B cell (primary cell): Measurements from ENCODE around the gene BCL7C. TPM values are rescaled to one million over a fixed set of nuclear protein-coding genes. Genes with fewer than 3 reads are reported as not detected.

Experiments
- ATAC-seq: fragments of 200-7000 bp; cut with Tn5 transposase; one replicate; pipeline ENCODE4 v1.10.0; 2021; ENCODE audit warnings: low read depth, mild to moderate bottlenecking, moderate number of reproducible peaks, moderate library complexity
- CTCF ChIA-PET: fragments of 350-600 bp; sonication (Branson Sonifier 250); formaldehyde crosslinking; loops from one replicate; lab custom pipeline; 2021; ENCODE audit warnings: antibody characterized with exemption, inconsistent platforms; lab: Charles Lee
- POLR2A ChIA-PET: fragments of 350-600 bp; sonication (Branson Sonifier 250); formaldehyde crosslinking; loops from one replicate; lab custom pipeline; 2021; ENCODE audit warnings: antibody characterized with exemption; lab: Charles Lee
- DNase-seq: peaks from one replicate; pipeline ENCODE4 v3.0.0; 2013
- H2AFZ ChIP-seq: 2 replicates; pipeline ENCODE4 v1.6.1; 2012; ENCODE audit warnings: mild to moderate bottlenecking, low read depth, low read length; ENCODE audit not compliant: insufficient read depth, poor library complexity, severe bottlenecking
- H3K27ac ChIP-seq, 2 donors: 1 replicate in 1 of 2; 2 replicates in 1 of 2; pipeline ENCODE4 v1.5.1; 2012 to 2013; ENCODE audit warnings: low read length in 2 of 2, mild to moderate bottlenecking in 2 of 2, moderate library complexity in 1 of 2
- H3K27me3 ChIP-seq, 4 experiments: fragments of 200-600 bp in 1 of 4; sonication (generic) in 1 of 4; replicated peaks in 1 of 4; 1 replicate in 2 of 4; 2 replicates in 2 of 4; pipeline versions ENCODE4 v1.6.1 to v1.7.0; 2013 to 2016; ENCODE audit warnings: low read length in 3 of 4, mild to moderate bottlenecking in 2 of 4, mixed read lengths in 1 of 4, moderate library complexity in 1 of 4; ENCODE audit not compliant: insufficient read depth in 4 of 4, control insufficient read depth in 3 of 4; ENCODE audit errors: control extremely low read depth in 1 of 4
- H3K36me3 ChIP-seq, 2 experiments: replicated peaks in 1 of 2; 1 replicate in 1 of 2; 2 replicates in 1 of 2; pipeline versions ENCODE4 v1.6.1 to v1.7.1; 2013; ENCODE audit warnings: low read length in 1 of 2; ENCODE audit not compliant: insufficient read depth in 2 of 2, control insufficient read depth in 1 of 2; ENCODE audit errors: control extremely low read depth in 1 of 2, extremely low read depth in 1 of 2
- H3K4me1 ChIP-seq, 2 donors: fragments of 200-600 bp in 1 of 2; sonication (generic) in 1 of 2; 1 replicate in 1 of 2; 2 replicates in 1 of 2; pipeline versions ENCODE4 v1.5.1 to v1.6.1; 2013 to 2017; ENCODE audit warnings: low read length in 2 of 2; ENCODE audit not compliant: control insufficient read depth in 2 of 2, insufficient read depth in 2 of 2
- H3K4me2 ChIP-seq: replicated peaks from 2 replicates; pipeline ENCODE3; 2012; ENCODE audit warnings: mild to moderate bottlenecking, low read depth, low read length; ENCODE audit not compliant: poor library complexity, severe bottlenecking
- H3K4me3 ChIP-seq, 5 experiments: fragments of 200-600 bp in 1 of 5; sonication (generic) in 1 of 5; 1 replicate in 3 of 5; 2 replicates in 2 of 5; pipeline versions ENCODE4 v1.5.1 to v1.7.0; 2011 to 2016; ENCODE audit warnings: low read length in 4 of 5, mild to moderate bottlenecking in 4 of 5, low read depth in 2 of 5, control low read depth in 1 of 5, moderate library complexity in 1 of 5; ENCODE audit not compliant: insufficient read depth in 1 of 5; ENCODE audit errors: control extremely low read depth in 1 of 5, extremely low read depth in 1 of 5
- H3K79me2 ChIP-seq: fragments of 200-600 bp; sonication (generic); one replicate; pipeline ENCODE4 v1.6.0; 2016; ENCODE audit warnings: low read length; ENCODE audit not compliant: control insufficient read depth, insufficient read depth
- H3K9ac ChIP-seq: fragments of 200-600 bp; sonication (generic); 2 replicates; pipeline ENCODE4 v1.6.1; 2017; ENCODE audit warnings: mild to moderate bottlenecking, low read length, moderate library complexity
- H3K9me3 ChIP-seq, 3 donors: one replicate each; pipeline versions ENCODE4 v1.6.1 to v1.7.1; 2013; ENCODE audit warnings: low read length in 2 of 3; ENCODE audit not compliant: control insufficient read depth in 2 of 3, insufficient read depth in 1 of 3; ENCODE audit errors: control extremely low read depth in 1 of 3
- H4K20me1 ChIP-seq: 2 replicates; pipeline ENCODE4 v1.6.0; 2012; ENCODE audit warnings: mild to moderate bottlenecking, low read length; ENCODE audit not compliant: insufficient read depth, control insufficient read depth, poor library complexity, severe bottlenecking
- H3K27ac Mint-ChIP-seq: one replicate; pipeline ENCODE4 v1.8.0; 2021; ENCODE audit warnings: mixed read lengths
- H3K27me3 Mint-ChIP-seq: one replicate; pipeline ENCODE4 v1.8.0; 2021; ENCODE audit warnings: mixed read lengths
- H3K4me1 Mint-ChIP-seq: one replicate; pipeline ENCODE4 v1.8.0; 2021; ENCODE audit warnings: mixed read lengths
- H3K4me3 Mint-ChIP-seq: one replicate; pipeline ENCODE4 v1.8.0; 2021; ENCODE audit warnings: mixed read lengths
- H3K9me3 Mint-ChIP-seq: one replicate; pipeline ENCODE4 v1.8.0; 2022; ENCODE audit warnings: mixed read lengths; ENCODE audit not compliant: insufficient read depth
- CTCF ChIP-seq: fragments of 200-600 bp; IDR thresholded peaks from one replicate; pipeline ENCODE4 v1.8.0; 2022; ENCODE audit warnings: antibody characterized with exemption, mild to moderate bottlenecking
- EZH2 ChIP-seq: IDR thresholded peaks from 2 replicates; pipeline ENCODE4 v1.6.1; 2012; ENCODE audit warnings: borderline replicate concordance, low read depth, mild to moderate bottlenecking, moderate library complexity, low read length; ENCODE audit not compliant: insufficient read depth, poor library complexity, severe bottlenecking
- WGBS: methylation state at CpG from one replicate; pipeline ENCODE4 v1.1.5; 2013; ENCODE audit warnings: missing lambda C conversion rate; ENCODE audit not compliant: insufficient coverage; 5-methylcytosine and 5-hydroxymethylcytosine counted together
- intact Hi-C: fragments of 100-400 bp; cut with micrococcal nuclease; formaldehyde crosslinking; loops from one replicate; pipeline ENCODE4 v1.10.0; 2022
- polyA plus RNA-seq: library from polyadenylated mRNA; depleted of rRNA; stranded (reverse); fragments of >200 nt; gene quantifications from 2 replicates; pipeline ENCODE4 v1.2.3, GENCODE V29; 2012
- total RNA-seq, 2 donors: library from RNA; stranded (reverse); fragments of 120-200 nt in 1 of 2; gene quantifications; 1 replicate in 1 of 2; 2 replicates in 1 of 2; pipeline versions ENCODE4 v1.2.3 to v1.2.4, GENCODE V29; 2013 to 2022

BCL7C gene
- total and polyA plus RNA-seq, 2 donors (not counting 1 experiment from before 2014, with no cell fraction given), result 17.1 to 30.5 TPM

GRCh38 chr16:30887927-30888326 is 6.0 kb downstream of the BCL7C start:
- CTCF ChIA-PET, result no interaction called here

GRCh38 chr16:30886145-30886544 is 7.7 kb downstream of the BCL7C start:
- WGBS, result 60% methylated on average over 1 of the region's 1 CpG
- no peak overlapping the region for H3K4me3 Mint-ChIP-seq

More at GRCh38 chr16:30887927-30888326, 6.0 kb downstream of the BCL7C start:
- H3K27ac Mint-ChIP-seq, result no peak overlapping the region
- H3K4me1 Mint-ChIP-seq, result peaks cover 29% of the 10 kb centered on the region
- H3K9me3 Mint-ChIP-seq, result no peaks in the 10 kb centered on the region
- no peak overlapping the region for H3K9ac ChIP-seq
- H3K9me3 ChIP-seq, result no peaks in the 10 kb centered on the region
- no peak overlapping the region for H3K27ac ChIP-seq
- no CpG with 5 or more reads among the region's 9 CpGs for WGBS
- TF ChIP-seq EZH2 (no peak), CTCF (no peak)
- H2AFZ ChIP-seq, result no peak overlapping the region
- H3K4me3 Mint-ChIP-seq, result no peak overlapping the region
- H3K36me3 ChIP-seq, result peaks cover 0 to 18% of the 10 kb centered on the region in 2 experiments
- POLR2A ChIA-PET, result interaction anchor here (0.6 kb wide), 1 partner anchor 568 kb away, joined by 4 read pairs; no protein-coding TSS in a partner anchor
- peaks cover 8% of the 10 kb centered on the region for H4K20me1 ChIP-seq
- DNase-seq (no peak), ATAC-seq (no peak)
- no peak overlapping the region for H3K4me2 ChIP-seq
- no peaks in the 10 kb centered on the region for H3K27me3 Mint-ChIP-seq
- intact Hi-C loops, result no loop called here
- no peak overlapping the region for H3K4me3 ChIP-seq
- H3K79me2 ChIP-seq, result peaks cover 55% of the 10 kb centered on the region
- no peaks in the 10 kb centered on the region for H3K27me3 ChIP-seq
- H3K4me1 ChIP-seq, result peaks cover 14 to 23% of the 10 kb centered on the region in 2 donors

More at GRCh38 chr16:30886145-30886544, 7.7 kb downstream of the BCL7C start:
- Mint-ChIP-seq H3K9me3 (no peaks in the 10 kb centered on the region), H3K4me1 (peaks cover 27% of the 10 kb centered on the region), H3K27ac (no peak overlapping the region), H3K27me3 (no peaks in the 10 kb centered on the region)
- Histone ChIP-seq H3K4me3 (no peak overlapping the region), H3K27me3 (no peaks in the 10 kb centered on the region), H2AFZ (no peak overlapping the region), H3K9ac (no peak overlapping the region), H3K27ac (no peak overlapping the region), H3K4me2 (no peak overlapping the region), H3K9me3 (no peaks in the 10 kb centered on the region), H4K20me1 (no peaks in the 10 kb centered on the region), H3K79me2 (peaks cover 54% of the 10 kb centered on the region), H3K36me3 (peaks cover 0 to 19% of the 10 kb centered on the region in 2 experiments), H3K4me1 (peaks cover 8 to 21% of the 10 kb centered on the region in 2 donors)
- CTCF ChIA-PET, result interaction anchor here (0.6 to 1.3 kb wide), 3 partner anchors 16 to 29 kb away, joined by 3 read pairs; no protein-coding TSS in a partner anchor
- intact Hi-C loops, result no loop called here
- no peak for DNase-seq
- POLR2A ChIA-PET, result interaction anchor here (1.1 kb wide), 1 partner anchor 11 kb away, joined by 3 read pairs; no protein-coding TSS in a partner anchor
- ATAC-seq, result no peak
- TF ChIP-seq CTCF (no peak), EZH2 (no peak)
